GM12873 (cell line): ENCODE data around the gene TTC28.

Experiments used
- TF ChIP-seq, protein P1 (sequence below): IDR thresholded peaks from 2 replicates; pipeline ENCODE4 v1.5.1; 2012; ENCODE audit warnings: low read depth, mild to moderate bottlenecking, moderate library complexity, low read length, control low read depth; ENCODE audit not compliant: insufficient read depth; ENCODE audit errors: missing control alignments

Gene TTC28

DNA sequence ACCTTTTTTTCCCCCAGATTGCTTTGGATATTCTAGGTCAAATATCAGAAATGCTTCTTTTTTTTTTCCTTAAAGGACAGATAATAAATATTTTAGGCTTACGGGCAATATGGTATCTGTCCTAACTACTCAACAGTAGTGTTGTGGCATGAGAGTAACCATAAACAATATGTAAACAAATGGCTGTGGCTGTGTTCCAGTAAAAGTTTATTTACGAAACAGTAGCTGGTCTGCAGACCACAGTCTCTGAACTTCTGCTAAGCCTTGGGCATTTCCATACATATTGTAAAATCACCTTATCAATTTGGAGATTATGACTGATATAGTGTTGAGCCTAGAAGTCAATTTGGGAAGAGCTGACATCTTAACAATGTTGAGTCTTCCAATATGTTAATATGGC is 621.6 kb downstream of the TTC28 start:
- TF ChIP-seq, protein P1, sequence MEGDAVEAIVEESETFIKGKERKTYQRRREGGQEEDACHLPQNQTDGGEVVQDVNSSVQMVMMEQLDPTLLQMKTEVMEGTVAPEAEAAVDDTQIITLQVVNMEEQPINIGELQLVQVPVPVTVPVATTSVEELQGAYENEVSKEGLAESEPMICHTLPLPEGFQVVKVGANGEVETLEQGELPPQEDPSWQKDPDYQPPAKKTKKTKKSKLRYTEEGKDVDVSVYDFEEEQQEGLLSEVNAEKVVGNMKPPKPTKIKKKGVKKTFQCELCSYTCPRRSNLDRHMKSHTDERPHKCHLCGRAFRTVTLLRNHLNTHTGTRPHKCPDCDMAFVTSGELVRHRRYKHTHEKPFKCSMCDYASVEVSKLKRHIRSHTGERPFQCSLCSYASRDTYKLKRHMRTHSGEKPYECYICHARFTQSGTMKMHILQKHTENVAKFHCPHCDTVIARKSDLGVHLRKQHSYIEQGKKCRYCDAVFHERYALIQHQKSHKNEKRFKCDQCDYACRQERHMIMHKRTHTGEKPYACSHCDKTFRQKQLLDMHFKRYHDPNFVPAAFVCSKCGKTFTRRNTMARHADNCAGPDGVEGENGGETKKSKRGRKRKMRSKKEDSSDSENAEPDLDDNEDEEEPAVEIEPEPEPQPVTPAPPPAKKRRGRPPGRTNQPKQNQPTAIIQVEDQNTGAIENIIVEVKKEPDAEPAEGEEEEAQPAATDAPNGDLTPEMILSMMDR, result no peak

DNA sequence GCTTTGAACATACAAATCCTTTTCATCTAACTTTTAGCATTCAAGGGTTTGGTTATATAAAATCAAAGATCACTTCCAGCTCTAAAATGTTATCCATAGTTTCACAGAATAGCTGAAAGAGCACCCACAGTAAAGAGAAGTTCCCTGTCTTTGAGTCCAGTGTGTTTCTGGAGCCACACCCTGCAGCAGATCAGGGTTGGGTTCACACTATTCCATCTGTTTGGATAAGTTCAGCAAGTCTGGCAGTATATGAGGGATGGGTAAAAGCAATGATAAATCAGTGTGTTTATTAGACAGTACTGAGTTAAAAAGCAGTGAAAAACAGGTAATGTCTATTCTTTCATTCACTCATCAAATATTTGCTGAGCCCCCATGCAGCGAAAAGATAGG is 624.8 kb downstream of the TTC28 start:
- TF ChIP-seq, protein P1, result no peak

DNA sequence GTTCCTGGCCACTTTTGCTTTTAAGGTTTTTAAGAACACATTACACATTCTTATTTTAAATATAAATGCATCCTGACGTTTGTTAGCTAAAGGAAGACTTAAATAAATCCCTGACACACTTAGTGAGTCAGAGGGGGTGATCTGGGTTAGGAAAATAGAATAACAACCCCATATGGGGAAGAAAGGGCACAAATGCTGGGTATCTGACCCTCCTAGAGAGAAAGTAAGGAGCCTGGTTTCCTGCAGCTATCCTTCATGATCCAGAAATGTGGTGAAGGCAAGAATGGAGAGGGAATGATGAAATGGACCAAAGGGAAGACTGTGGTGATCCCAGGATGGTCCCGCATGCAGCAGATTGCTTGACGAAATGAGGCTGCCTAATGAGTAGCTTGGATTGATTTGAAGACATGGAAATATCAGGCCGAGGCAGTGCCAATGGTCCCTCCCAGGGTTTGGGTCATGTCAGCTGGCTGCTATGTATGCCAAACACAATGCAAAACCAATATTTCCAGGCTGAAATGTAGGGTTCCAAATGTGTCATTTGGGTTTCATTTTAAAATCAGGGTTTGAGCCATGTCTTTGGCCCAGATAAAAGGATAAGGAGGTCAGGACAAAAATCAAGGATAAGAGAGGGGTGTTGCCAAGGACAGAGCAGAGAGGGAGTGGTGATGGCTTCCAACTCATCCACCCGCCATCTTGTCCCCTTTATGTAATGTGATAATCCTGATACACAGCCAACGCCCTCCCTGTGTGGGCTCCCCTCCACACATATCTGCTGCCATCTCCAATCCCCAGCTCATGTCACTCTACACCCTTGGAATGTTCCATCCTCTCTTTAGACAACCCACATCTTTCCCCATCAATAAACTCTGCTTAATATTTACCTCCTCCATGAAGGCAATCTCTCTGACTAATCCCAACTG is 625.5 kb downstream of the TTC28 start:
- TF ChIP-seq, protein P1, result no peak

DNA sequence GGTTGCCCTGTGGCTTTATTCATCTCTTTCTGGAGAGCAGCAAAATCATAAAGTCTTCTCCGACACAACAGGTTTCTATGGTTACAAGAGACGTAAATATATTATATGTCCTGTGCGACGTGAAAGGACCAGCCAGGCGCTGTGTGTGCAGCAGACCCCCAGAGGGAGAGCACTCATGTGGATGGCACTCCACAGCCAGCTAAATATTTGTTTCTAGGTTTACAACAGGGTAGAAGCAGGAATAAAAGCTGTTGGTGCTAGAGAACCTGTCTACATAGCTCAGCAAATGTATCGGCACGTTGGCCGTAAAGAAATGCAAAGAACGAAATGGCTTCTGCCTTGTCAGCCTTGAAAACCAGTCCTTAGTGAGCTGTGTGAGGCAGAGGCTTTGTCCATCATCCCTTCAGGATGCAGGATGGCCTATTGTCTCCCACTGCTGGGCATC is 626.8 kb downstream of the TTC28 start:
- TF ChIP-seq, protein P1, result no peak

- TF ChIP-seq, protein P1, result peak; percentile 75
These were observed 627.8 kb downstream of the TTC28 start for GRCh38 chr22:28051787-28052356.

DNA sequence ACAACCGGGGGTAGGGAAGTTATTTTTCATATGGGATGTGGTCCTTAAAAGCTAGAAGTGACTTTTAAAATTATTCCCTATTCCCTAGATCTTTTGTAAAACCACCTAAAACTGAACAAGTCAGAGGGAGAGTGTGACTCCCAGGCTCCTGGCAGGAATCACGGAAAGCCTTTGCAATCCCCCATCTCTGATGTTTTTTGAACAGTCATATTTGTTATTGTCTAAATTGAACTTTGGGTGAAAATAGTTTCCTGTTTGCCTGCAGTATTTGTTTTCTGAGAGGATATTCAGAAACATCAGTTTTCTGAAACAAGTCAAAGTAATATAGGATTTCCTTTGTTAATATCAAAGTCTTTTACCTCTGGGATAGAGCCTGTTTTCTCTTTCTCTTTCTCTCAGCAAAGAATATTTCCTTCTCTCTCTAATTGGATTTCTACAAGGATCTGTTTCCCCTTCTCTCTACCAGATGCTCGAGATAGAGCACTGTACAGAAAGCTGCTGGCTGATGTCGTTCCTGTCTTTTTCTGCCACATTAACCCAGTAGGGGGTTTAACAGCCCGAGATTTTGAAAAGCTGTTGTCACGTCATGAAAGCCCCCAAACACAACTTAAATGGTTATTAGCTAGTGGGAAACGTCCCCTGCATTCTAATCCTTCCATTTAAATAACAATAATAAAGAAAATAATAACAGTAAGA is 628.4 kb downstream of the TTC28 start:
- TF ChIP-seq, protein P1, result no peak

GRCh38 chr22:28048529-28048928 is 631.1 kb downstream of the TTC28 start:
- TF ChIP-seq, protein P1, result no peak
